AG04450 (cell line): ENCODE data around the gene RELL1. TPM values are rescaled to one million over a fixed set of nuclear protein-coding genes. Genes with fewer than 3 reads are reported as not detected.

Experiments used
- CTCF ChIA-PET: fragments of 300-600, 350-600 bp; formaldehyde crosslinking; extraction: SDS; loops from one replicate; lab custom pipeline; 2022; ENCODE audit warnings: antibody characterized with exemption, inconsistent platforms; lab: Charles Lee
- POLR2A ChIA-PET: fragments of 350-600 bp; formaldehyde crosslinking; extraction: SDS; loops from one replicate; lab custom pipeline; 2021; ENCODE audit warnings: antibody characterized with exemption, inconsistent platforms; lab: Yijun Ruan, JAX
- DNase-seq: peaks from one replicate; pipeline ENCODE4 v3.0.0-alpha.2; 2011; ENCODE audit warnings: low read depth, low spot score
- H3K27ac ChIP-seq: one replicate; pipeline ENCODE4 v1.5.1; 2012; ENCODE audit warnings: low read depth, low read length, control low read depth
- H3K27me3 ChIP-seq: one replicate; pipeline ENCODE4 v1.6.0; 2012; ENCODE audit warnings: low read length; ENCODE audit not compliant: control insufficient read depth, insufficient read depth
- H3K4me3 ChIP-seq: 2 replicates; pipeline ENCODE4 v1.5.1; 2011; ENCODE audit warnings: mild to moderate bottlenecking, low read depth, low read length, control low read depth
- H3K9me3 ChIP-seq: 2 replicates; pipeline ENCODE4 v1.5.1; 2012; ENCODE audit warnings: low read length; ENCODE audit not compliant: control insufficient read depth, insufficient read depth
- CTCF ChIP-seq: IDR thresholded peaks from 2 replicates; pipeline ENCODE4 v1.5.1; 2011; ENCODE audit warnings: low read depth, low read length, control low read depth, inconsistent platforms
- polyA plus RNA-seq: library from polyadenylated mRNA; depleted of rRNA; stranded (reverse); fragments of >200 nt; gene quantifications from 2 replicates; pipeline ENCODE4 v1.2.3, GENCODE V29; 2011

Gene RELL1
- polyA plus RNA-seq, 1 experiment = 9.2 TPM

GRCh38 chr4:37603070-37603468 is 83.1 kb downstream of the RELL1 start:
- Histone ChIP-seq H3K9me3 (no peaks in the 10 kb centered on the region), H3K27ac (no peak overlapping the region), H3K4me3 (no peak overlapping the region), H3K27me3 (no peaks in the 10 kb centered on the region)
- peak; percentile 26 for DNase-seq
- ChIA-PET POLR2A (no interaction called here), CTCF (interaction anchor here (0.6 to 5.1 kb wide), 49 partner anchors 8 to 717 kb away, joined by 3 to 48 read pairs (median 4); partner anchors contain the start of genes PGM2 and RELL1)
- TF ChIP-seq CTCF = peak; percentile 99

- Histone ChIP-seq H3K27me3 (no peaks in the 10 kb centered on the region), H3K27ac (no peak overlapping the region), H3K4me3 (no peak overlapping the region), H3K9me3 (no peaks in the 10 kb centered on the region)
- ChIA-PET CTCF (interaction anchor here (0.6 to 5.1 kb wide), 48 partner anchors 8 to 717 kb away, joined by 3 to 48 read pairs (median 4); partner anchors contain the start of genes PGM2 and RELL1), POLR2A (no interaction called here)
- no peak for TF ChIP-seq CTCF
- no peak for DNase-seq
These were observed 83.6 kb downstream of the RELL1 start for GRCh38 chr4:37602454-37603069.

- Histone ChIP-seq H3K9me3 (no peaks in the 10 kb centered on the region), H3K27ac (no peak overlapping the region), H3K27me3 (no peaks in the 10 kb centered on the region), H3K4me3 (no peak overlapping the region)
- ChIA-PET CTCF (interaction anchor here (0.6 to 5.1 kb wide), 14 partner anchors 11 to 434 kb away, joined by 3 to 48 read pairs (median 8); partner anchors contain the start of gene PGM2), POLR2A (no interaction called here)
- DNase-seq = peak; percentile 10
- no peak for TF ChIP-seq CTCF
These were observed 84.6 kb downstream of the RELL1 start for GRCh38 chr4:37601531-37601930.

GRCh38 chr4:37599092-37599790 is 86.9 kb downstream of the RELL1 start:
- Histone ChIP-seq H3K4me3 (no peak overlapping the region), H3K27me3 (no peaks in the 10 kb centered on the region), H3K9me3 (no peaks in the 10 kb centered on the region), H3K27ac (no peak overlapping the region)
- TF ChIP-seq CTCF = no peak
- no peak for DNase-seq
- CTCF ChIA-PET = interaction anchor here (0.6 kb wide), 2 partner anchors 82 to 142 kb away, joined by 3 to 5 read pairs; no protein-coding TSS in a partner anchor
- POLR2A ChIA-PET = no interaction called here

- TF ChIP-seq CTCF = no peak
- Histone ChIP-seq H3K27me3 (no peaks in the 10 kb centered on the region), H3K9me3 (no peaks in the 10 kb centered on the region), H3K4me3 (no peak overlapping the region), H3K27ac (no peak overlapping the region)
- DNase-seq = no peak
- CTCF ChIA-PET = interaction anchor here (1.0 kb wide), 1 partner anchor 205 kb away, joined by 3 read pairs; no protein-coding TSS in a partner anchor
- POLR2A ChIA-PET = no interaction called here
These were observed 89.1 kb downstream of the RELL1 start for GRCh38 chr4:37597034-37597433.
